NCI-H146 (cell line): ENCODE results near the gene HNF4A.

Experiments used
- DNase-seq: peaks from one replicate; lab custom pipeline; 2025; lab: John Stamatoyannopoulos, UW

The HNF4A gene

DNA sequence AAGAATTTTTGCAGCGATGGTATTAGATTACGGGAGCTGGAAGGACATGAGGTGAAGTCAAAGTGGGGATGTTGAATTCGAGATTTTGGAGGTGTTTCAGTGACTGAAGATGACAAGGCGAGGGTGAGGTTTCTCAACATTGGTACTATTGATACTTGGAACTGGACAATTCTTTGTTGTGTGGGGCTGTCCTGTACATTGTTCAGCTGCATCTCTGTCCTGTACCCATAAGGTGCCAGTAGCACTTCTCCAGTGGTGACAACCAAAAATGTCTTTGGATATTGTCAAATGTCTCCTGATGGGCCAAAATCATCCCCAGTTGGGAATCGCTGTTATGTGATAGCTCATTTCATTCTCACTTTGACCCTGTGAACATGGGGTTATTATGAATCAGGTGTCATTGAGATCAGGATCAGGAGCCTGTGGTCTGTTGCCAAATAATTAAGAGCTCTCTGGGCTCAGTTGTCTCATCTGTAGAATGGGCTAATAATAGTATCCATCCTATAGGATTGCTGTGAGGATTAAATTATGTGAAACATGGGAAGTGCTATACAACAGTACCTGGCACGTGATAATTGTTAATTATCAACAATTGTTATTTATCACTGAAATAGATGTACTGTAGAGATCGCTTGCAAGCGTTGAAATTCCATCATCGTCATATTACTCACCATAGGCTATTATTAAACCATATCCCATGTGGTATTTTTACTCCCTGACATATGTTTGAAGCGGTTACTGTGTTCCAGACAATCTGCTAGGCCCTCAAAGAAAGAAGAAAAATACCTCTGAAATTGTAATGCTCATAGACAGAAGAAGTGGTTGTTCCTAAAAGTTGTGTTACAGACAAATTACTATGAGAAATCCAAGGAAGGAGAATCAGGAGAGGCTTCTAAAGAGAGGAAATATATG, 71.6 kb downstream of the HNF4A start:
- no peak for DNase-seq

DNA sequence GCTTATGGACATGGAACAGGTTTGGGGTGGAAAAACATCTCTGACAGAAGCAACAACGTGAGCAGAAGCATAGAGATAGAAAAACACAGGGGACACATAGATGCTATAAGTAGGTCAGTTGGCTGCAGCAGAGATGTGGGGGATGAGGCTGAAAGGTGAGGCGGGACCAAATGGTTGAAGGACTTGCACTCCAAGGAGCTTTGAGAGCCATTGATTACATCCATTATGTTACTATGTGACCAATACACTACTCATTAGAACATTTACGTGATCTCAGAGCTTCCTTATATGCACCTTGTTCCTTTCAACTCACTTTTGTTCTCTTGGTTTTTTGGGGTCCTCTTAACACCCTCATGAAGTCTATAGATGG, 72.3 kb downstream of the HNF4A start:
- DNase-seq = no peak

- no peak for DNase-seq
These were observed 72.9 kb downstream of the HNF4A start for GRCh38 chr20:44428174-44429016.

DNA sequence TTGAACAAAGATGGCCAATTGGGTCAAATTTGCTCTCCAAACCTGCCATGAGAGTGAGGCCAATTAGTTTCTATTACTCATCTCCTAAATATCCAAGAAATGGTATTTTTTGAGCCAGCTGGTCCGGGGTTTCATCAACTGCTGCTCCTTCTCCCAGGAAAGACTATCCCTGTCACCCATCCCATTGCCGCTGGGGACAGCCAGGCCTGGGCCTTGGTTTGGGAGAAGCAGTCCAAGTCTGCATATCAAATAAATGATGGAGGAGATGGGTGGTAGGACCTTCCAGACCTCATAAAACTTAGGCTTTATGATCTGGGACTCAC, 73.5 kb downstream of the HNF4A start:
- no peak for DNase-seq

DNA sequence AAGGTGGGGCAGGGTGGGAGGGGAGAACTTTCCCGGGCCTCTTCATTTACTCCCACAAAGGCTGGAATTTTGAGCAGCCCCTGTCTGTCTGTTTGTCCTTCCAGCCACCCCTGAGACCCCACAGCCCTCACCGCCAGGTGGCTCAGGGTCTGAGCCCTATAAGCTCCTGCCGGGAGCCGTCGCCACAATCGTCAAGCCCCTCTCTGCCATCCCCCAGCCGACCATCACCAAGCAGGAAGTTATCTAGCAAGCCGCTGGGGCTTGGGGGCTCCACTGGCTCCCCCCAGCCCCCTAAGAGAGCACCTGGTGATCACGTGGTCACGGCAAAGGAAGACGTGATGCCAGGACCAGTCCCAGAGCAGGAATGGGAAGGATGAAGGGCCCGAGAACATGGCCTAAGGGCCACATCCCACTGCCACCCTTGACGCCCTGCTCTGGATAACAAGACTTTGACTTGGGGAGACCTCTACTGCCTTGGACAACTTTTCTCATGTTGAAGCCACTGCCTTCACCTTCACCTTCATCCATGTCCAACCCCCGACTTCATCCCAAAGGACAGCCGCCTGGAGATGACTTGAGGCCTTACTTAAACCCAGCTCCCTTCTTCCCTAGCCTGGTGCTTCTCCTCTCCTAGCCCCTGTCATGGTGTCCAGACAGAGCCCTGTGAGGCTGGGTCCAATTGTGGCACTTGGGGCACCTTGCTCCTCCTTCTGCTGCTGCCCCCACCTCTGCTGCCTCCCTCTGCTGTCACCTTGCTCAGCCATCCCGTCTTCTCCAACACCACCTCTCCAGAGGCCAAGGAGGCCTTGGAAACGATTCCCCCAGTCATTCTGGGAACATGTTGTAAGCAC, 74.1 kb downstream of the HNF4A start:
- no peak for DNase-seq

DNA sequence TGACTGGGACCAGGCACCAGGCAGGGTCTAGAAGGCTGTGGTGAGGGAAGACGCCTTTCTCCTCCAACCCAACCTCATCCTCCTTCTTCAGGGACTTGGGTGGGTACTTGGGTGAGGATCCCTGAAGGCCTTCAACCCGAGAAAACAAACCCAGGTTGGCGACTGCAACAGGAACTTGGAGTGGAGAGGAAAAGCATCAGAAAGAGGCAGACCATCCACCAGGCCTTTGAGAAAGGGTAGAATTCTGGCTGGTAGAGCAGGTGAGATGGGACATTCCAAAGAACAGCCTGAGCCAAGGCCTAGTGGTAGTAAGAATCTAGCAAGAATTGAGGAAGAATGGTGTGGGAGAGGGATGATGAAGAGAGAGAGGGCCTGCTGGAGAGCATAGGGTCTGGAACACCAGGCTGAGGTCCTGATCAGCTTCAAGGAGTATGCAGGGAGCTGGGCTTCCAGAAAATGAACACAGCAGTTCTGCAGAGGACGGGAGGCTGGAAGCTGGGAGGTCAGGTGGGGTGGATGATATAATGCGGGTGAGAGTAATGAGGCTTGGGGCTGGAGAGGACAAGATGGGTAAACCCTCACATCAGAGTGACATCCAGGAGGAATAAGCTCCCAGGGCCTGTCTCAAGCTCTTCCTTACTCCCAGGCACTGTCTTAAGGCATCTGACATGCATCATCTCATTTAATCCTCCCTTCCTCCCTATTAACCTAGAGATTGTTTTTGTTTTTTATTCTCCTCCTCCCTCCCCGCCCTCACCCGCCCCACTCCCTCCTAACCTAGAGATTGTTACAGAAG, 75.0 kb downstream of the HNF4A start:
- no peak for DNase-seq

GRCh38 chr20:44431118-44431501, 75.6 kb downstream of the HNF4A start:
- no peak for DNase-seq

GRCh38 chr20:44431502-44432234, 76.2 kb downstream of the HNF4A start:
- DNase-seq = no peak

GRCh38 chr20:44432618-44433577, 77.4 kb downstream of the HNF4A start:
- no peak for DNase-seq

DNA sequence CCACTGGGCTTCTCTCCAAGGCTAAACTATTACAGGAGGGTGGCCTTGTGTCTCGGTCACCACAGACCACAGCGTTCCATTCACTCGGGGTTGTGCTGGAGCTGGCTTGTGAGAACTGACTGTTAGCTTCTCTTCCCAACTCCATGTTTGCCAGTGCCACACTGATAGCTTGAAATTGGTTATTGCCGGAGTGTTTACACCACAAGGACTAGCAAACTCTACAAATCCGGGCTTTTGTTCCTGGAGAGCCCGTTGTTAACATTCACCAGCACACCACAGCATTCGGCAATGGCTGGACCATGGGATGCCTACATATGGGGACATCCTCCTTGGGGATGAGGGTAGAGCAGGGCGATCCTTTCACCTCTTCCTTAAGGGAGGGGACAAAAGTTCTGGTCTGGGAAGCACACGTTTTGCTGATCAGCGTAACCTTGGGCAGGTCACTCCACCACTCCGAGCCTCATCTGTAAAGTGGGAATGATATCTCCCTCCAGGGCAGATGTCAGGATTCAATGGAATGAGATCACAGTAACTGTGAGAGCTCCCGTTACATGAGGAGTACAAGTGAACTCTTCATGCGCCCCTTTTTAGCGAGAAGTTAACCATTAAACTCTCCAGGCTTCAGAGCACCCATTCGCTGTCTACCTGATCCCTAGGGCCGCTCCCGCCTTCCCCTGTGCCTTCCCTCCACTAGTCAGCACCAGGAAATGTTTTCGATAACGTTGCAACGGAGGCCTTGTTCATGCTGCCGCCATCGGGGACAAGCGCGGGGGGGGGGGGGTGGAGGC, 78.4 kb downstream of the HNF4A start:
- DNase-seq = no peak

DNA sequence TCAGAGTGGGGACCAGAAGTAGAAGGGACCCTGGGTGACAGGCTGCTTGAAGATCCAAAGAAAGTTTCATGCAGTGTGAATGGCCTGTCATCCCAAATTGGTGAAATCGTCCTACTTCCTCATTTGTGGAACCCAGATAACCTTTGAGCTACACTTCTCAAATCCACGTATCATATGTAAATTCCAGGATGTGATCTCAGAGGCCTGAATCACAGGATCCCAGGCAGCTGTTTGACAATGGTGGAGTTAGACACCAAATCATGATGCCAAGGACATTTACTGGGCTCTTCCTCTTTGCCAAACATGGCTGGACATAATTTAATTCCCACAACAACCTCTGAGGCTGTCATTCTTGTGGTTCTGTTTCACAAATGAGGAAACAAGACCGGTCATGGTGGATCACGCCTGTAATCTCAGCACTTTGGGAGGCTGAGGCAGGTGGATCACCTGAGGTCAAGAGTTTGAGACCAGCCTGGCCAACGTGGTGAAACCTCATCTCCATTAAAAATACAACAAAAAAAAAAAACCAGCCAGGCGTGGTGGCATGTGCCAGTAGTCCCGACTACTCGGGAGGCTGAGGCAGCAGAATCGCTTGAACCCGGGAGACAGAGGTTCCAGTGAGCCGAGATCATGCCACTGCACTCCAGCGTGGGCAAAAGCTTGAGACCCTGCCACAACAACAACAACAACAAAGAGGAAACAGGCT, 80.3 kb downstream of the HNF4A start:
- DNase-seq = no peak

GRCh38 chr20:44436393-44436792, 80.9 kb downstream of the HNF4A start:
- DNase-seq = no peak

DNA sequence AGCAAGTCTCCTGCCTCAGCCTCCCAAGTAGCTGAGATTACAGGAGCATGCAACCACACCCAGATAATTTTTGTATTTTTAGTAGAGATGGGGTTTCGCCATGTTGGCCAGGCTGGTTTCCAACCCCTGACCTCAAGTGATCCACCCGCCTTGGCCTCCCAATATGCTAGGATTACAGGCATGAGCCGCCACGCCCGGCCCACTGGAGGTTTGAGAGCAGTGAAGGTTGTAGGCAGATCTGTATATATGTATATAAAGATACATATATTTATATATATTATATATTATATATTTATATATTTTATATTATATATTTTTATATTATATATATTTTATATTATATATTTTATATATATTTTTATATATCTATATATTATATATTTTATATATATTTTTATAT, 82.0 kb downstream of the HNF4A start:
- DNase-seq = no peak

DNA sequence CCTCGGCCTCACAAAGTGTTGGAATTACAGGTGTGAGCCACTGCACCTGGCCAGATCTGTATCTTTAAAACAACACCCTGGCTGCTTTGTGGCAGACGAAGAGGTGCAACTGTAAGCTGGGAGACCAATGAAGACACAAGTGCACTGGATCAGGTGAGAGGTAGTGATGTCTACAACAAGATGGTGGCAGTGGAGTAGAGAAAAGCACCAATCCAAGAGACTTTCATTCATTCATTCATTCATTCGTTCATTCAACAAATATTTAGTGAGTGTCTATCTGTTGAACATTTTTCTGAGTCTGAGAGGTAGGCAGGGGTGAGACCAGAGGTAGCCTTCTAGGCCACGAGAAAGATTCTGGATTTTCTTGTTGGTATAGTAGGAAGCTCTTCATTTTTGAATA, 83.3 kb downstream of the HNF4A start:
- DNase-seq = no peak

DNA sequence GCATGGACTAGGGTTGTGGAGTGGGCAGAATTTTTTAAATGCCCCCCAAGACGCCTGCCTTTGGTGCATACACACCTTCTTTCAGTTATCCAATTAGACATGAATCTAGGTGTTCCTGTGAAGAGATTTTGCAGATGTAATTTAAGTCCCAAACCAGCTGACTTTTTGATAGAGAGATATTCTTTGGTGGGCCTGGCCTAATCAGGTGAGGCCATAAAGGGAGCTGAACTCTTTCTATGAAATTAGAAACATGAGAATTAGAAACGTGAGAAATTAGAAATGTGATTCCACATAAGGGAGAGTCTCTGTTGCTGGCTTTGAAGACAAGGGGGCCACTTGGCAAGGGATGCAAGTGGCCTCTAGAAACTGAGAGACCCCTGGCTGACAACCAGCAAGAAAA, 83.8 kb downstream of the HNF4A start:
- no peak for DNase-seq

GRCh38 chr20:44442298-44443070, 87.0 kb downstream of the HNF4A start:
- no peak for DNase-seq
